HepG2 (cell line): Measurements from ENCODE around the gene ZNHIT1. TPM values are rescaled to one million over a fixed set of nuclear protein-coding genes. Genes with fewer than 3 reads are reported as not detected.

Experiments used
- ELF4 ChIP-seq: sonication (generic); formaldehyde crosslinking; IDR thresholded peaks from 2 replicates; pipeline ENCODE4 v1.5.0; 2020; ENCODE audit warnings: missing genetic modification reagents, mild to moderate bottlenecking, moderate library complexity, borderline replicate concordance
- IRX3 ChIP-seq: sonication (generic); formaldehyde crosslinking; IDR thresholded peaks from 2 replicates; pipeline ENCODE4 v1.8.1; 2023; ENCODE audit warnings: mild to moderate bottlenecking, low read depth, missing genetic modification reagents, borderline replicate concordance
- NR2F2 ChIP-seq: IDR thresholded peaks from 2 replicates; pipeline ENCODE4 v1.6.1; 2012; ENCODE audit warnings: low read depth, inconsistent platforms, borderline replicate concordance
- PATZ1 ChIP-seq: sonication (generic); formaldehyde crosslinking; IDR thresholded peaks from 2 replicates; pipeline ENCODE4 v1.4.0; 2020; ENCODE audit warnings: missing genetic modification reagents
- PRDM10 ChIP-seq: sonication (generic); formaldehyde crosslinking; IDR thresholded peaks from 2 replicates; pipeline ENCODE4 v1.4.0; 2020; ENCODE audit warnings: low read depth, missing genetic modification reagents
- PTBP1 ChIP-seq: fragments of 200-400 bp; formaldehyde crosslinking; IDR thresholded peaks from 2 replicates; pipeline ENCODE4 v1.6.1; 2018; ENCODE audit warnings: low read length, low read depth; ENCODE audit not compliant: poor library complexity, severe bottlenecking
- RBFOX2 ChIP-seq: fragments of 200-400 bp; formaldehyde crosslinking; IDR thresholded peaks from 2 replicates; pipeline ENCODE4 v1.6.1; 2017; ENCODE audit warnings: low read depth, mild to moderate bottlenecking, low read length
- STAT5B ChIP-seq: sonication (generic); formaldehyde crosslinking; IDR thresholded peaks from 2 replicates; pipeline ENCODE4 v1.4.0; 2020; ENCODE audit warnings: missing genetic modification reagents
- ZFP90 ChIP-seq: sonication (generic); formaldehyde crosslinking; IDR thresholded peaks from 2 replicates; pipeline ENCODE4 v1.8.0; 2022; ENCODE audit warnings: missing genetic modification reagents, mild to moderate bottlenecking, inconsistent platforms, borderline replicate concordance
- ZNF205 ChIP-seq: IDR thresholded peaks from 2 replicates; pipeline ENCODE4 v1.6.1; 2018; ENCODE audit warnings: missing biosample characterization, missing genetic modification reagents
- ZNF232 ChIP-seq: sonication (generic); formaldehyde crosslinking; IDR thresholded peaks from 2 replicates; pipeline ENCODE4 v1.4.0; 2020; ENCODE audit warnings: missing genetic modification reagents, borderline replicate concordance
- polyA plus RNA-seq, 8 experiments: library from polyadenylated mRNA; depleted of rRNA in 3 of 8; stranded (reverse) in 7 of 8; unstranded in 1 of 8; fragments of >200 nt; fragmentation: Illumina TruSeq in 4 of 8; extraction: Trizol in 4 of 8; gene quantifications; 2 replicates each; pipeline versions ENCODE4 v1.2.1 to v1.2.3, GENCODE V29; 2011 to 2016; ENCODE audit warnings: low read depth in 4 of 8, missing spikeins in 1 of 8, mixed read lengths in 1 of 8; ENCODE audit not compliant: insufficient read depth in 1 of 8
- total RNA-seq, 5 experiments: library from RNA; depleted of rRNA; stranded (reverse); fragments of >200 nt; fragmentation: Illumina TruSeq; extraction: Trizol; gene quantifications; 2 replicates each; pipeline ENCODE4 v1.2.3, GENCODE V29; 2016; ENCODE audit warnings: low read depth in 1 of 5
- TF ChIP-seq, protein P1 (sequence below): sonication (generic); formaldehyde crosslinking; IDR thresholded peaks from 2 replicates; pipeline ENCODE4 v1.4.0; 2020; ENCODE audit warnings: missing genetic modification reagents, borderline replicate concordance

Gene ZNHIT1
- total and polyA plus RNA-seq, 2 of the 13 experiments (the other 11 are each of a cell fraction or from before 2014, with no cell fraction given), result 32.5 to 64.5 TPM

- 0 out of 2 replicates have a peak, but pooled peaks have one; percentile 20 for TF ChIP-seq PRDM10
- TF ChIP-seq RBFOX2, result peak; percentile 95
- TF ChIP-seq PTBP1, result no peak
- TF ChIP-seq NR2F2, result no peak
- 0 out of 2 replicates have a peak, but pooled peaks have one; percentile 20 for TF ChIP-seq ZNF205
- TF ChIP-seq IRX3 (CRISPR knock-in tag), result 0 out of 2 replicates have a peak, but pooled peaks have one; percentile 34
- 0 out of 2 replicates have a peak, but pooled peaks have one; percentile 28 for TF ChIP-seq ZFP90 (CRISPR knock-in tag)
- TF ChIP-seq, protein P1, sequence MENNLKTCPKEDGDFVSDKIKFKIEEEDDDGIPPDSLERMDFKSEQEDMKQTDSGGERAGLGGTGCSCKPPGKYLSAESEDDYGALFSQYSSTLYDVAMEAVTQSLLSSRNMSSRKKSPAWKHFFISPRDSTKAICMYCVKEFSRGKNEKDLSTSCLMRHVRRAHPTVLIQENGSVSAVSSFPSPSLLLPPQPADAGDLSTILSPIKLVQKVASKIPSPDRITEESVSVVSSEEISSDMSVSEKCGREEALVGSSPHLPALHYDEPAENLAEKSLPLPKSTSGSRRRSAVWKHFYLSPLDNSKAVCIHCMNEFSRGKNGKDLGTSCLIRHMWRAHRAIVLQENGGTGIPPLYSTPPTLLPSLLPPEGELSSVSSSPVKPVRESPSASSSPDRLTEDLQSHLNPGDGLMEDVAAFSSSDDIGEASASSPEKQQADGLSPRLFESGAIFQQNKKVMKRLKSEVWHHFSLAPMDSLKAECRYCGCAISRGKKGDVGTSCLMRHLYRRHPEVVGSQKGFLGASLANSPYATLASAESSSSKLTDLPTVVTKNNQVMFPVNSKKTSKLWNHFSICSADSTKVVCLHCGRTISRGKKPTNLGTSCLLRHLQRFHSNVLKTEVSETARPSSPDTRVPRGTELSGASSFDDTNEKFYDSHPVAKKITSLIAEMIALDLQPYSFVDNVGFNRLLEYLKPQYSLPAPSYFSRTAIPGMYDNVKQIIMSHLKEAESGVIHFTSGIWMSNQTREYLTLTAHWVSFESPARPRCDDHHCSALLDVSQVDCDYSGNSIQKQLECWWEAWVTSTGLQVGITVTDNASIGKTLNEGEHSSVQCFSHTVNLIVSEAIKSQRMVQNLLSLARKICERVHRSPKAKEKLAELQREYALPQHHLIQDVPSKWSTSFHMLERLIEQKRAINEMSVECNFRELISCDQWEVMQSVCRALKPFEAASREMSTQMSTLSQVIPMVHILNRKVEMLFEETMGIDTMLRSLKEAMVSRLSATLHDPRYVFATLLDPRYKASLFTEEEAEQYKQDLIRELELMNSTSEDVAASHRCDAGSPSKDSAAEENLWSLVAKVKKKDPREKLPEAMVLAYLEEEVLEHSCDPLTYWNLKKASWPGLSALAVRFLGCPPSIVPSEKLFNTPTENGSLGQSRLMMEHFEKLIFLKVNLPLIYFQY, result peak; percentile 55; the same call in 1 of the 2 replicates
- 0 out of 2 replicates have a peak, but pooled peaks have one; percentile 41 for TF ChIP-seq ZNF232 (CRISPR knock-in tag)
- peak; percentile 84 for TF ChIP-seq PATZ1
- TF ChIP-seq STAT5B (CRISPR knock-in tag), result no peak
- TF ChIP-seq ELF4 (CRISPR knock-in tag), result no peak
Observed at GRCh38 chr7:101201695-101202602, 16.0 kb upstream of the ZNHIT1 start (continued).
